K562 (cell line): ENCODE results near the gene PGM2. TPM values are rescaled to one million over a fixed set of nuclear protein-coding genes. Genes with fewer than 3 reads are reported as not detected.

ENCODE experiments used
- CHD1 ChIP-seq: fragments of 200-600 bp; sonication (generic); IDR thresholded peaks from one replicate; pipeline ENCODE4 v1.6.1; 2012; ENCODE audit warnings: mild to moderate bottlenecking, moderate library complexity, low read length, inconsistent platforms
- JUND ChIP-seq, 2 experiments: IDR thresholded peaks; 2 replicates in 1 of 2; 3 replicates in 1 of 2; pipeline ENCODE4 v1.6.1; 2011; ENCODE audit warnings: borderline replicate concordance in 2 of 2, low read depth in 2 of 2, low read length in 2 of 2, improper control_type of control experiment in 1 of 2, missing biosample characterization in 1 of 2, missing genetic modification characterization in 1 of 2, missing genetic modification reagents in 1 of 2
- L3MBTL2 ChIP-seq: fragments of 450-650 bp; IDR thresholded peaks from 2 replicates; pipeline ENCODE4 v1.6.1; 2016; ENCODE audit warnings: mild to moderate bottlenecking, moderate library complexity
- NFRKB ChIP-seq: fragments of 450-650 bp; IDR thresholded peaks from 2 replicates; pipeline ENCODE4 v1.6.1; 2016; ENCODE audit warnings: low read depth
- ZNF184 ChIP-seq: sonication (generic); formaldehyde crosslinking; IDR thresholded peaks from 2 replicates; pipeline ENCODE4 v1.5.0; 2020; ENCODE audit warnings: missing genetic modification reagents
- ZNF561 ChIP-seq: fragments of 450-650 bp; formaldehyde crosslinking; conservative IDR thresholded peaks from 2 replicates; pipeline ENCODE4 v1.4.0; 2020; ENCODE audit warnings: mild to moderate bottlenecking, moderate library complexity
- ZNF76 ChIP-seq: fragments of 250-450 bp; sonication (Bioruptor Pico); IDR thresholded peaks from 2 replicates; pipeline ENCODE4 v1.4.0; 2020; ENCODE audit warnings: mild to moderate bottlenecking, moderate library complexity, borderline replicate concordance
- polyA plus RNA-seq, 8 experiments: library from polyadenylated mRNA; depleted of rRNA in 4 of 8; stranded (reverse) in 5 of 8; unstranded in 3 of 8; fragments of >200 nt; fragmentation: Nextera tagmentation in 2 of 8; fragmentation: Illumina TruSeq in 1 of 8; extraction: Ambion mirVana in 2 of 8; extraction: Trizol in 1 of 8; gene quantifications; 2 replicates each; pipeline versions ENCODE4 v1.2.1 to v1.2.3, GENCODE V29; 2011 to 2014; ENCODE audit warnings: inconsistent platforms in 1 of 8, missing spikeins in 1 of 8
- total RNA-seq, 7 experiments: library from RNA; depleted of rRNA in 6 of 7; stranded (reverse); fragments of >200 nt in 6 of 7; fragmentation: Illumina TruSeq in 2 of 7; extraction: Trizol in 2 of 7; gene quantifications; 2 replicates each; pipeline versions ENCODE4 v1.2.1 to v1.2.3, GENCODE V29; 2011 to 2021; ENCODE audit warnings: low replicate concordance in 1 of 7
- TF ChIP-seq, protein P1 (sequence below): fragments of 450-650 bp; IDR thresholded peaks from 2 replicates; pipeline ENCODE4 v1.6.1; 2017; ENCODE audit warnings: antibody characterized with exemption, mild to moderate bottlenecking

Gene PGM2
- total and polyA plus RNA-seq, 9 of the 15 experiments (the other 6 are each of a cell fraction or from before 2014, with no cell fraction given), result 15.2 to 77.3 (median 51.4) TPM

DNA sequence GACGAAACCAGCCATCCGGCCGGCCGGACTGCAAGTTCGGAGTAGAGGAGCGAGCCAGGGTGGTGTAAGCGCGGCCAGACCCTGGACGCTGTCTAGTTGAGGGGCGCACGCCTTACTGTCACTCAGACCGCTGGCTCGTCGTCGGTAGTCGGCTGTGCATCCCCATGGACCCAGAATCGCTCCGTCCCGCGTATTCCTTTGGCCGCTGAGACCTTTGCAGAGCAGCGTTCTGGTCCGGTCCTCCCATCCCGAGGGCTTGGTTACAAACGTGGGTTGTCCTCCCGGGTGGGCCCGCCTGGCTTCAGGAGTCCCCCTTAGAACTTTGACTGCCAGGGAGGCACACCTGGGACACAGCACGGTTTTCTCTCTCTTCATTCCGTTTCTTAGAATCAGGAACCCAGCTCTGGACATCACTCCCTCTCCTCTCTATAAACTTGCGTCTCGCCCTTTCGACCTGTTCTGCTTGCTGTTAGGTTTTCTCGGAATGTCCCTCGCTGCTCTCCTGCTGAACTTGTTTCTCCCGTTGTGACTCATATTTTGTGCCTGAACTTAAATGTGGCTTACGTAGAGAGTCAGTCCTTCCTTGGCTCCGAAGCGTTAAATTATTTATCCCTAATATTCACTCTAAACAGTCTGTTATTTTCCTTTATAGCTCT, 672 bp downstream of the PGM2 start (continued):
- TF ChIP-seq ZNF184 (CRISPR knock-in tag), result no peak
- TF ChIP-seq NFRKB, result no peak
- TF ChIP-seq CHD1, result no peak
- no peak for TF ChIP-seq ZNF76
- TF ChIP-seq ZNF561 (CRISPR knock-in tag), result no peak
- peak; percentile 22; the same call in 1 of the 2 replicates for TF ChIP-seq JUND (IDR thresholded peaks at IDR 0.05; ENCODE audit: borderline replicate concordance, low read depth, low read length)
- TF ChIP-seq JUND (tag; IDR thresholded peaks at IDR 0.05; ENCODE audit: borderline replicate concordance, low read depth, low read length), result no peak; the same call in 2 of the 3 replicates
- peak; percentile 4; the same call in 1 of the 2 replicates for TF ChIP-seq L3MBTL2
- TF ChIP-seq, protein P1, sequence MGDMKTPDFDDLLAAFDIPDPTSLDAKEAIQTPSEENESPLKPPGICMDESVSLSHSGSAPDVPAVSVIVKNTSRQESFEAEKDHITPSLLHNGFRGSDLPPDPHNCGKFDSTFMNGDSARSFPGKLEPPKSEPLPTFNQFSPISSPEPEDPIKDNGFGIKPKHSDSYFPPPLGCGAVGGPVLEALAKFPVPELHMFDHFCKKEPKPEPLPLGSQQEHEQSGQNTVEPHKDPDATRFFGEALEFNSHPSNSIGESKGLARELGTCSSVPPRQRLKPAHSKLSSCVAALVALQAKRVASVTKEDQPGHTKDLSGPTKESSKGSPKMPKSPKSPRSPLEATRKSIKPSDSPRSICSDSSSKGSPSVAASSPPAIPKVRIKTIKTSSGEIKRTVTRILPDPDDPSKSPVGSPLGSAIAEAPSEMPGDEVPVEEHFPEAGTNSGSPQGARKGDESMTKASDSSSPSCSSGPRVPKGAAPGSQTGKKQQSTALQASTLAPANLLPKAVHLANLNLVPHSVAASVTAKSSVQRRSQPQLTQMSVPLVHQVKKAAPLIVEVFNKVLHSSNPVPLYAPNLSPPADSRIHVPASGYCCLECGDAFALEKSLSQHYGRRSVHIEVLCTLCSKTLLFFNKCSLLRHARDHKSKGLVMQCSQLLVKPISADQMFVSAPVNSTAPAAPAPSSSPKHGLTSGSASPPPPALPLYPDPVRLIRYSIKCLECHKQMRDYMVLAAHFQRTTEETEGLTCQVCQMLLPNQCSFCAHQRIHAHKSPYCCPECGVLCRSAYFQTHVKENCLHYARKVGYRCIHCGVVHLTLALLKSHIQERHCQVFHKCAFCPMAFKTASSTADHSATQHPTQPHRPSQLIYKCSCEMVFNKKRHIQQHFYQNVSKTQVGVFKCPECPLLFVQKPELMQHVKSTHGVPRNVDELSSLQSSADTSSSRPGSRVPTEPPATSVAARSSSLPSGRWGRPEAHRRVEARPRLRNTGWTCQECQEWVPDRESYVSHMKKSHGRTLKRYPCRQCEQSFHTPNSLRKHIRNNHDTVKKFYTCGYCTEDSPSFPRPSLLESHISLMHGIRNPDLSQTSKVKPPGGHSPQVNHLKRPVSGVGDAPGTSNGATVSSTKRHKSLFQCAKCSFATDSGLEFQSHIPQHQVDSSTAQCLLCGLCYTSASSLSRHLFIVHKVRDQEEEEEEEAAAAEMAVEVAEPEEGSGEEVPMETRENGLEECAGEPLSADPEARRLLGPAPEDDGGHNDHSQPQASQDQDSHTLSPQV, result no peak
